ENCODE data around the gene TBX1. TPM values are rescaled to one million over a fixed set of nuclear protein-coding genes. Genes with fewer than 3 reads are reported as not detected.

The TBX1 gene
- total RNA-seq, 1 donor from 2014 or later = not detected

DNA sequence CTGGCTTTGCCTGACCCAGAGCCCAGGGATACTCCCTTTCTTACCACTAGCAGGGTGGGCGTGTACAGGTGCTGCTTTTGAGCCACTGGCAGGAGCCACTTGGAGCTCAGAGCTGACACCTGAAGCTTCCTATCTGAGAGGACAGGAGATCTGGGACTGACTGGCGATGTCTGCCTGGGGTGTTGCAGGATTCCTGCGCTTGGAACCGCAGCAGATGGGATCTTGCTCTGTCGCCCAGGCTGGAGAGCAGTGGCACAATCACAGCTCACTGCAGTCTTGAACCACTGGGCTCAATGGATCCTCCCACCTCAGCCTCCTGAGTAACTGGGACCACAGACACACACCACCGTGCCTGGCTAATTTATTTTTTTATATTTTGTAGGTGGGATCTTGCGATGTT lies 19.5 kb upstream of the TBX1 start:
- Histone ChIP-seq H3K9me3 (no peaks in the 10 kb centered on the region), H3K4me1 (no peaks in the 10 kb centered on the region), H3K27ac (no peak overlapping the region), H3K27me3 (no peaks in the 10 kb centered on the region), H3K36me3 (no peaks in the 10 kb centered on the region), H3K4me3 (no peak overlapping the region)
- no peak for DNase-seq (ENCODE audit: low spot score in 2 of 2)
- TF ChIP-seq, protein P1, sequence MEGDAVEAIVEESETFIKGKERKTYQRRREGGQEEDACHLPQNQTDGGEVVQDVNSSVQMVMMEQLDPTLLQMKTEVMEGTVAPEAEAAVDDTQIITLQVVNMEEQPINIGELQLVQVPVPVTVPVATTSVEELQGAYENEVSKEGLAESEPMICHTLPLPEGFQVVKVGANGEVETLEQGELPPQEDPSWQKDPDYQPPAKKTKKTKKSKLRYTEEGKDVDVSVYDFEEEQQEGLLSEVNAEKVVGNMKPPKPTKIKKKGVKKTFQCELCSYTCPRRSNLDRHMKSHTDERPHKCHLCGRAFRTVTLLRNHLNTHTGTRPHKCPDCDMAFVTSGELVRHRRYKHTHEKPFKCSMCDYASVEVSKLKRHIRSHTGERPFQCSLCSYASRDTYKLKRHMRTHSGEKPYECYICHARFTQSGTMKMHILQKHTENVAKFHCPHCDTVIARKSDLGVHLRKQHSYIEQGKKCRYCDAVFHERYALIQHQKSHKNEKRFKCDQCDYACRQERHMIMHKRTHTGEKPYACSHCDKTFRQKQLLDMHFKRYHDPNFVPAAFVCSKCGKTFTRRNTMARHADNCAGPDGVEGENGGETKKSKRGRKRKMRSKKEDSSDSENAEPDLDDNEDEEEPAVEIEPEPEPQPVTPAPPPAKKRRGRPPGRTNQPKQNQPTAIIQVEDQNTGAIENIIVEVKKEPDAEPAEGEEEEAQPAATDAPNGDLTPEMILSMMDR (IDR thresholded peaks at IDR 0.05) = no peak
- intact Hi-C loops (cut with DNase I) = no loop called here

DNA sequence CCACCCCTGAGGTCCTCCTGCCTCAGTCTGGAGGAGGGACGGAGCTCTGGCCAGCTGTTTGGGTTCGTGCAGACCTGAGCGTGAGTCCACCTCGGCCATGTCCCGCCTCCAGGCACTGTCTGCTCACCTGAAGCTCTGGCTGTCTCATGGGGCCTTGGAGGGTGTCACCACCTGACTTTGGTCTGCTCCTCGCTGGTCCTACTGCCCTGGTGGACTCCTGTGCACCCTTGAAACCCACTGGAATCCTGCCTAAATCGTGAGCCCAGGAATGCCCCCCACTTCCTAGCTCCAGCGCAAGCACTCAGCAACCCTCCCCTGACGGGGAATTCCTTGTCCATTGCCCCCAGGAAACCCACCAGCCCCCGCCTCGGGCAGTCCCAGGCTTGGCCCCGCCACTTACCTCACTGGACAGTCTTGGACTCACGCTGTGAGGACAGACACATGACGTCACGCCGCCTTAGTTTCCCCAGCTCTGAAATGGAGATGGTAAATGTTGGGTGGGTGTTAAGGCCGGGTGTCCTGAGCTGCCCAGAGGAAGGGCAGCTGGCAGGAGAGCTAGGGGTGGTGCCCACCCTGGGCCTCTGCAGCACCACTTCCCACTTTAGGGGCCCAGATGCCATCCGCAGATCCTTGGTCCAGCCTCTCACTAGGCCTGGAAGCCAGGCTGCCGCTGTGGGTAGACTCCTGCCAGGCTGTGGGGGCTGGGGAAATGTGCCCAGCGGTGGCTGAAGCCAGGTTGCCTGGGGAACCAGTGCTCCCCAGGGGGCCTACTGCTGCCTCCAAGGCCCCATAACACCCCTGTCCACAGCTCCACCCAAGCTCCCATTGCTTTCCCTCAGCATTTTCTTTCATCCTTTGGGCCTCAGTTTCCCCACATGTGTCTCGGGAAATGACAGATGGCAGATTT lies 18.2 kb upstream of the TBX1 start:
- H3K4me1 ChIP-seq = no peaks in the 10 kb centered on the region
- no peak overlapping the region for H3K27ac ChIP-seq
- TF ChIP-seq, protein P1 (IDR thresholded peaks at IDR 0.05) = no peak
- H3K4me3 ChIP-seq = no peak overlapping the region
- no peaks in the 10 kb centered on the region for H3K9me3 ChIP-seq
- H3K36me3 ChIP-seq = no peaks in the 10 kb centered on the region
- DNase-seq (ENCODE audit: low spot score in 2 of 2) = no peak
- no peaks in the 10 kb centered on the region for H3K27me3 ChIP-seq
- intact Hi-C loops (cut with DNase I) = no loop called here

DNA sequence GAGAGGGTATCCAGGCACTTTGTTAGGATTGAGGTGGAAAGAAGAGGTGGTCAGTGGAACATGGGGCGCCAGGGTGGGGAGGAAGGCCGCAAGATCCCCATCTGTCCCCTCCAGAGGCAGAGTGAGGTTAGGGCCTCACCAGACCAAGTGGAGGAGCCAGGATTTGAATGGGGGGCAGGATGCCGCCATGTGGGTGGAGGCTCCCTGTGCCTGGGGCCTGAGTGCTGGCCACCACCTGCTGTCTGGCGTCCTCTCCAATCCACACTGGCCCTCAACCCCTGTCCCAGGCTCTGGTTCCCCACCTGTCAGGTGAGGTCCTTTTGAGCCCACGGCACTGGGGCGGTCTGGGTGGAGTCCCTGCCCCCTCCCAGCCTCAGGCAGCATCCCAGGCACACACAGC lies 17.5 kb upstream of the TBX1 start:
- TF ChIP-seq, protein P1 (IDR thresholded peaks at IDR 0.05) = no peak
- H3K36me3 ChIP-seq = no peaks in the 10 kb centered on the region
- DNase-seq (ENCODE audit: low spot score in 2 of 2) = no peak
- no peaks in the 10 kb centered on the region for H3K27me3 ChIP-seq
- intact Hi-C loops (cut with DNase I) = no loop called here
- H3K4me3 ChIP-seq = no peak overlapping the region
- H3K9me3 ChIP-seq = no peaks in the 10 kb centered on the region
- H3K27ac ChIP-seq = no peak overlapping the region
- H3K4me1 ChIP-seq = no peaks in the 10 kb centered on the region

DNA sequence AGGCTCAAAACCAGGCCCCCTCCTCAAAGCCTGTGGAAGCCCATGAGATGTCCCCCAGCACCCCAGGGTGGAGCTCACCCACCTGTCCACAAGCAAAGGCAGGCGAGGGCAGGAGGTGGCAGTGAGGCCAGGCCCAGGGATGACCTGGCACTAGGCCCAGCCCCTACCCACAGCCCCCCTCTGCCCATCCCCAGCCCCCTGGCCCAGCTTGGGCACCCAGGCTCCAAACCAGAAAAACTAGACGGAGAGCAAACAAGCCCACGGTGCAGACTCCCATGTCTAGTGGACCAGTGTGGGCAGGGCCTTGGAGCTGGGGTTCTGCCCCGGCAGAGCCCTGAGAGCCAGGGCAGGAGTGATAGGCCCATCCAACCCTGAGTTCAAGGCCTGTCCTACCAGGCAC lies 16.9 kb upstream of the TBX1 start:
- intact Hi-C loops (cut with DNase I) = no loop called here
- no peak for DNase-seq (ENCODE audit: low spot score in 2 of 2)

DNA sequence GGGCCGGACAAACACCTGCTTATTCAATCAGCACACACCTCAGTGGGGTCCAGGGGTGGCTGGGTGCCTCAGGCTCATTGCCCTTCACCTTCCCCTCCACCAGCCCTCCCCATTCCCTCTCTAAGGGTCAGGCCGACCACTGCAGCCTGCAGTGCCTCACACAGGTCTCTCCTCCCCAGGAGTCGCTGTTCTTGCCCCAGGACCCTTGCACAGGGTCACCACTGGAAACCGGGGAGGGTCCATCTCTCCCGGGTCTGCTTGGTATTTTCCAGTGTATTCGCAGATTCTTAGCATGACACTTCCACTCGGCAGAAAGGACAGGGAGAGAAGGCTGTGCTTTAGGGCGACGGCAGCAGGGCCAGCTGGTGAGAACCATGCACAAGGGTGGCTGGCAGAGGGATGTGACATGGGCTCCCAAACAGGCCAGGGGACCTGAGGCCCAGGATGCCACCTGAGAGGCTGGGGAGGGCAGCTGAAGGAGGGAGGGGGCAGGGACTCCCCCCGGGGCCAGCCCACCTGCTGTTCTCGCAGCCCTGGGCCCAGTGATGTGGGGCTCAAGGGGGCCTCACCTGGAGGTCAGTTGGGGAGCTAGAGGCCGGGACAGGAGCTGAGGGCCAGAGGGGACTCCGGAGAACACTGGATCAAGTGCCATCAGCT lies 16.1 kb upstream of the TBX1 start:
- DNase-seq (ENCODE audit: low spot score in 2 of 2) = no peak
- Histone ChIP-seq H3K36me3 (no peaks in the 10 kb centered on the region), H3K27ac (no peak overlapping the region), H3K4me1 (no peaks in the 10 kb centered on the region), H3K4me3 (no peak overlapping the region), H3K27me3 (no peaks in the 10 kb centered on the region), H3K9me3 (no peaks in the 10 kb centered on the region)
- intact Hi-C loops (cut with DNase I) = no loop called here
- TF ChIP-seq, protein P1 (IDR thresholded peaks at IDR 0.05) = no peak

More for the DNA sequence above, 16.9 kb upstream of the TBX1 start:
- no peaks in the 10 kb centered on the region for H3K27me3 ChIP-seq
- H3K27ac ChIP-seq = no peak overlapping the region
- H3K4me3 ChIP-seq = no peak overlapping the region
- TF ChIP-seq, protein P1 (IDR thresholded peaks at IDR 0.05) = no peak
- no peaks in the 10 kb centered on the region for H3K36me3 ChIP-seq
- no peaks in the 10 kb centered on the region for H3K9me3 ChIP-seq
- H3K4me1 ChIP-seq = no peaks in the 10 kb centered on the region
